GM20000 (cell line): ENCODE data around the gene PTRH2.

ENCODE experiments used
- DNase-seq: peaks from one replicate; pipeline ENCODE4 v3.0.0; 2012; ENCODE audit warnings: low spot score
- CTCF ChIP-seq: IDR thresholded peaks from 2 replicates; pipeline ENCODE4 v1.5.1; 2012; ENCODE audit warnings: mild to moderate bottlenecking, control low read depth; ENCODE audit errors: extremely low read depth, missing control alignments

The PTRH2 gene

GRCh38 chr17:59650642-59651041 is 56.6 kb downstream of the PTRH2 start:
- no peak for TF ChIP-seq CTCF

GRCh38 chr17:59649886-59650285 is 57.3 kb downstream of the PTRH2 start:
- no peak for TF ChIP-seq CTCF
- no peak for DNase-seq

More at GRCh38 chr17:59650642-59651041, 56.6 kb downstream of the PTRH2 start:
- DNase-seq = no peak
